ENCODE measurements around the gene NCCRP1. TPM values are rescaled to one million over a fixed set of nuclear protein-coding genes. Genes with fewer than 3 reads are reported as not detected.

The NCCRP1 gene
- total and polyA plus RNA-seq, 2 donors (not counting 3 experiments of a cell fraction or from before 2014, with no cell fraction given), result 0.06 TPM; not detected in 1

DNA sequence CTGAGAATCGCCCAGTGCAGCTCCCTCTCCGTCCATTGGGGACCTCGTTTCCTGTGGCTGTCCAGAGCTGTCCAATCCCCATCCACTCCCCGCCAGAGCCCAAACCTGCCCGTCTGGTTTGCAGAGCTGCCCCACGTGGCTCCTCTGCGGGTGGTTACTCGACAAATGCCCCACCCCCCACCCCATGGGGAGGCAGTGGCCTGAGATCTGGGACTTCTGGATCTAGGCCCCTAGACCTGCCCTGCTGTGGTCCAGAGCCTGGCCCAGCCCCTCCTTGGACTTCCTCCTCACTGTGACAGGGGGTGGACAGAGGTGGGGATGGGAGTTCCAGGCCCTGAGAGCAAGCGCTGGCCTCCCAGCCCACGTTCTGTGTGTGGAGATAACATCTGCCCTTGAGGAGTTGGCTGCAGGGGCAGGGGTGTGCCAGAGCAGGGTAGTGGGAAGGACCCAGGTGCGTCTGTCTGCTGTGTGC lies 42.1 kb upstream of the NCCRP1 start:
- POLR2A ChIA-PET, result no interaction called here
- dilution Hi-C loops (cut with MboI; ENCODE audit: extremely low pct_ligation_motif_present, low sequenced_read_pairs), result no loop called here
- H2AFZ ChIP-seq (ENCODE audit: low read depth, low read length), result no peak overlapping the region

More for the DNA sequence above, 42.1 kb upstream of the NCCRP1 start:
- no TSS peak for BruUV-seq (replicated peaks)
- Histone ChIP-seq H4K20me1 (replicated peaks; ENCODE audit: control insufficient read depth, extremely low read depth, insufficient read depth, low read length) (no peaks in the 10 kb centered on the region), H3K4me3 (replicated peaks in 1 of 3; ENCODE audit: insufficient read depth in 1 of 3, low read depth in 1 of 3, low read length in 3 of 3) (no peak overlapping the region), H3K9me1 (replicated peaks; ENCODE audit: control insufficient read depth, extremely low read depth, insufficient read depth, low read length) (no peaks in the 10 kb centered on the region), H3K27ac (ENCODE audit: insufficient read depth, low read depth, low read length) (no peak overlapping the region), H3K9ac (replicated peaks; ENCODE audit: extremely low read depth, insufficient read depth, low read length) (no peak overlapping the region), H3K36me3 (ENCODE audit: control insufficient read depth in 2 of 2, extremely low read depth in 1 of 2, insufficient read depth in 2 of 2, low read length in 2 of 2) (no peaks in the 10 kb centered on the region), H3K9me3 (replicated peaks; ENCODE audit: control insufficient read depth, insufficient read depth, low read length) (no peaks in the 10 kb centered on the region), H3K27me3 (ENCODE audit: control insufficient read depth in 2 of 2, insufficient read depth in 2 of 2, low read length in 2 of 2) (no peaks in the 10 kb centered on the region), H3K79me2 (ENCODE audit: control insufficient read depth, insufficient read depth, low read length) (peaks cover 40% of the 10 kb centered on the region), H3K4me1 (ENCODE audit: control insufficient read depth, extremely low read depth, insufficient read depth, low read length) (no peaks in the 10 kb centered on the region), H3K4me2 (ENCODE audit: insufficient read depth, low read length) (no peak overlapping the region)
- no peak for DNase-seq (ENCODE audit: low read depth, low spot score)
- FAIRE-seq, result no peak
- TF ChIP-seq FOS (IDR thresholded peaks at IDR 0.05; ENCODE audit: borderline replicate concordance, insufficient read depth, low read length) (no peak), MYC (IDR thresholded peaks at IDR 0.05; ENCODE audit: low read depth, low read length) (no peak), GATA2 (IDR thresholded peaks at IDR 0.05; ENCODE audit: insufficient read depth, insufficient read length, low read depth, low read length) (no peak), POLR2AphosphoS5 (IDR thresholded peaks at IDR 0.05; ENCODE audit: insufficient read depth, low read depth, low read length) (no peak), JUN (IDR thresholded peaks at IDR 0.05; ENCODE audit: borderline replicate concordance, insufficient read depth, insufficient read length, low read depth) (no peak), EZH2 (IDR thresholded peaks at IDR 0.05; ENCODE audit: borderline replicate concordance, low read depth, low read length, severe bottlenecking) (no peak), POLR2A (IDR thresholded peaks at IDR 0.05; ENCODE audit: low read depth, low read length) (no peak)
- TF ChIP-seq, protein P1, sequence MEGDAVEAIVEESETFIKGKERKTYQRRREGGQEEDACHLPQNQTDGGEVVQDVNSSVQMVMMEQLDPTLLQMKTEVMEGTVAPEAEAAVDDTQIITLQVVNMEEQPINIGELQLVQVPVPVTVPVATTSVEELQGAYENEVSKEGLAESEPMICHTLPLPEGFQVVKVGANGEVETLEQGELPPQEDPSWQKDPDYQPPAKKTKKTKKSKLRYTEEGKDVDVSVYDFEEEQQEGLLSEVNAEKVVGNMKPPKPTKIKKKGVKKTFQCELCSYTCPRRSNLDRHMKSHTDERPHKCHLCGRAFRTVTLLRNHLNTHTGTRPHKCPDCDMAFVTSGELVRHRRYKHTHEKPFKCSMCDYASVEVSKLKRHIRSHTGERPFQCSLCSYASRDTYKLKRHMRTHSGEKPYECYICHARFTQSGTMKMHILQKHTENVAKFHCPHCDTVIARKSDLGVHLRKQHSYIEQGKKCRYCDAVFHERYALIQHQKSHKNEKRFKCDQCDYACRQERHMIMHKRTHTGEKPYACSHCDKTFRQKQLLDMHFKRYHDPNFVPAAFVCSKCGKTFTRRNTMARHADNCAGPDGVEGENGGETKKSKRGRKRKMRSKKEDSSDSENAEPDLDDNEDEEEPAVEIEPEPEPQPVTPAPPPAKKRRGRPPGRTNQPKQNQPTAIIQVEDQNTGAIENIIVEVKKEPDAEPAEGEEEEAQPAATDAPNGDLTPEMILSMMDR (IDR thresholded peaks at IDR 0.05; ENCODE audit: extremely low read depth in 1 of 2, insufficient read depth in 1 of 2, low read depth in 1 of 2, low read length in 2 of 2), result no peak
- TF ChIP-seq, protein P2, sequence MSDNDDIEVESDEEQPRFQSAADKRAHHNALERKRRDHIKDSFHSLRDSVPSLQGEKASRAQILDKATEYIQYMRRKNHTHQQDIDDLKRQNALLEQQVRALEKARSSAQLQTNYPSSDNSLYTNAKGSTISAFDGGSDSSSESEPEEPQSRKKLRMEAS (IDR thresholded peaks at IDR 0.05; ENCODE audit: insufficient read depth, insufficient read length), result no peak
- intact Hi-C loops (cut with micrococcal nuclease), result no loop called here
- CTCF ChIA-PET, result interaction anchor here (1.5 to 1.6 kb wide), 2 partner anchors 33 kb away, joined by 3 to 4 read pairs; no protein-coding TSS in a partner anchor
